GM12878 (cell line): Measurements from ENCODE around the gene UBE2D3. TPM values are rescaled to one million over a fixed set of nuclear protein-coding genes. Genes with fewer than 3 reads are reported as not detected.

ENCODE experiments used
- ASH2L ChIP-seq: fragments of 300-600, 200-600 bp; sonication (generic); IDR thresholded peaks from 2 replicates; pipeline ENCODE4 v1.6.1; 2017; ENCODE audit warnings: low read depth, mild to moderate bottlenecking, borderline replicate concordance
- CUX1 ChIP-seq: IDR thresholded peaks from 2 replicates; pipeline ENCODE4 v1.6.1; 2012; ENCODE audit warnings: improper control_type of control experiment, low read depth, low read length; ENCODE audit not compliant: insufficient replicate concordance
- REST ChIP-seq: IDR thresholded peaks from 2 replicates; pipeline ENCODE4 v1.6.1; 2012; ENCODE audit warnings: mild to moderate bottlenecking, low read depth, low read length
- ZNF207 ChIP-seq: fragments of 450-650 bp; IDR thresholded peaks from 2 replicates; pipeline ENCODE4 v1.6.1; 2014; ENCODE audit warnings: antibody characterized with exemption, mild to moderate bottlenecking, borderline replicate concordance
- polyA plus RNA-seq, 11 experiments: library from polyadenylated mRNA; depleted of rRNA in 4 of 11; unstranded in 6 of 11; stranded (reverse) in 5 of 11; fragments of >200 nt; fragmentation: Nextera tagmentation in 4 of 11; fragmentation: Illumina TruSeq in 1 of 11; extraction: Ambion mirVana in 4 of 11; extraction: Trizol in 1 of 11; gene quantifications; 1 replicate in 1 of 11; 2 replicates in 10 of 11; pipeline versions ENCODE4 v1.2.1 to v1.2.3, GENCODE V29; 2011 to 2016; ENCODE audit warnings: inconsistent platforms in 2 of 11, missing spikeins in 2 of 11, low read depth in 1 of 11
- total RNA-seq, 4 experiments: library from RNA; depleted of rRNA in 3 of 4; stranded (reverse); fragments of >200 nt in 3 of 4; fragmentation: Illumina TruSeq in 1 of 4; extraction: Trizol in 1 of 4; gene quantifications; 2 replicates each; pipeline versions ENCODE4 v1.2.1 to v1.2.3, GENCODE V29; 2013 to 2021

Gene UBE2D3
- total and polyA plus RNA-seq, 10 of the 15 experiments (the other 5 are each of a cell fraction or from before 2014, with no cell fraction given), result 162 to 572 (median 395) TPM

GRCh38 chr4:102809691-102810090, 17.7 kb downstream of the UBE2D3 start (continued):
- TF ChIP-seq CUX1 (no peak), ASH2L (no peak), ZNF207 (no peak), REST (no peak)
